ENCODE measurements around the gene IKZF3. TPM values are rescaled to one million over a fixed set of nuclear protein-coding genes. Genes with fewer than 3 reads are reported as not detected.

Gene IKZF3
- total RNA-seq, 4 donors from 2014 or later = 0.89 to 1.8 (median 0.97) TPM

DNA sequence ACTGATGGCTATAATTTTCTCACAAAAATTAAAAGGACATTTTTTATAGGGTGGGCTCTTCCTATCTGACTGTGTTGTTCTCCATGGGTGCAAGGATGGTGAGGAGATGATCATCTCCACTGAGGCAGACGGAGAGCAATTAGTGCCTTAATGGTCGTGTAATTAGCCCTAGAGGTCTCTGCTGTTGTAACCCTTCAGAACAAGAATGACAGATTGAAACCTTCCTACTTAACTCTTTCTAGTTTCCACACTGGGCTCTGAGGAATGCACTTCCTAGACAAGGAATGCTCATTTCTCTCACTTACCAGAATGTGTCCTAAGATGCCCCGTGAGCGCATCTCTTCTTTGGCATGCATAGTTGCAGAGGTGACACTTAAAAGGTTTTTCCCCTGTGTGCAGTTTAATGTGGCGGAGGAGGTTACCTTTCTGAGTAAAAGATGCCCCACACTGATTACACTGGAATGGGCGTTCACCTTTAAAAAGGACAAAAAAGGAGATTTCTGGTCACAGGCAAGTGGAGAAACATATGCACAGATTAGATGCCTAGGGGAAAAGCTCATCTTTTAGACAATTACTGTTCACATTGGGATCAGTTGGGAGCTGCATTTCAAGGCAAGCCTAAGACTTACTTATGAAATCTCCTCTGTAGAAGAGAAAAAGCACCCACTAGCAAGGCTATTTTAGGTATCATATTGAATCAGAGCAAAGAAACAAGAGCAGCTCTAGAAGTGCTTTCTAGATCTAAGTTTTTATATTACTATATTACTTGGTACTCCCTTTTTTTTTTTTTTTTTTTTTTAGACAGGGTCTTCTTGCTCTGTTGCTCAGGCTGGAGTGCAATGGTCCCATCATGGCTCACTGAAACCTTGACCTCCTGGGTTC, 72.8 kb downstream of the IKZF3 start:
- WGBS, 2 donors = 53 to 64% methylated on average over 6 of the region's 6 CpGs
- no peak overlapping the region for H3K4me3 ChIP-seq (ENCODE audit: low read depth, poor library complexity, severe bottlenecking)
- intact Hi-C loops (cut with DNase I; ENCODE audit: low total_unique reads) = no loop called here
- DNase-seq (ENCODE audit: low spot score in 2 of 2) = no peak
- no peak for TF ChIP-seq POLR2A (IDR thresholded peaks at IDR 0.05)
- TF ChIP-seq, protein P1, sequence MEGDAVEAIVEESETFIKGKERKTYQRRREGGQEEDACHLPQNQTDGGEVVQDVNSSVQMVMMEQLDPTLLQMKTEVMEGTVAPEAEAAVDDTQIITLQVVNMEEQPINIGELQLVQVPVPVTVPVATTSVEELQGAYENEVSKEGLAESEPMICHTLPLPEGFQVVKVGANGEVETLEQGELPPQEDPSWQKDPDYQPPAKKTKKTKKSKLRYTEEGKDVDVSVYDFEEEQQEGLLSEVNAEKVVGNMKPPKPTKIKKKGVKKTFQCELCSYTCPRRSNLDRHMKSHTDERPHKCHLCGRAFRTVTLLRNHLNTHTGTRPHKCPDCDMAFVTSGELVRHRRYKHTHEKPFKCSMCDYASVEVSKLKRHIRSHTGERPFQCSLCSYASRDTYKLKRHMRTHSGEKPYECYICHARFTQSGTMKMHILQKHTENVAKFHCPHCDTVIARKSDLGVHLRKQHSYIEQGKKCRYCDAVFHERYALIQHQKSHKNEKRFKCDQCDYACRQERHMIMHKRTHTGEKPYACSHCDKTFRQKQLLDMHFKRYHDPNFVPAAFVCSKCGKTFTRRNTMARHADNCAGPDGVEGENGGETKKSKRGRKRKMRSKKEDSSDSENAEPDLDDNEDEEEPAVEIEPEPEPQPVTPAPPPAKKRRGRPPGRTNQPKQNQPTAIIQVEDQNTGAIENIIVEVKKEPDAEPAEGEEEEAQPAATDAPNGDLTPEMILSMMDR (IDR thresholded peaks at IDR 0.05) = no peak

DNA sequence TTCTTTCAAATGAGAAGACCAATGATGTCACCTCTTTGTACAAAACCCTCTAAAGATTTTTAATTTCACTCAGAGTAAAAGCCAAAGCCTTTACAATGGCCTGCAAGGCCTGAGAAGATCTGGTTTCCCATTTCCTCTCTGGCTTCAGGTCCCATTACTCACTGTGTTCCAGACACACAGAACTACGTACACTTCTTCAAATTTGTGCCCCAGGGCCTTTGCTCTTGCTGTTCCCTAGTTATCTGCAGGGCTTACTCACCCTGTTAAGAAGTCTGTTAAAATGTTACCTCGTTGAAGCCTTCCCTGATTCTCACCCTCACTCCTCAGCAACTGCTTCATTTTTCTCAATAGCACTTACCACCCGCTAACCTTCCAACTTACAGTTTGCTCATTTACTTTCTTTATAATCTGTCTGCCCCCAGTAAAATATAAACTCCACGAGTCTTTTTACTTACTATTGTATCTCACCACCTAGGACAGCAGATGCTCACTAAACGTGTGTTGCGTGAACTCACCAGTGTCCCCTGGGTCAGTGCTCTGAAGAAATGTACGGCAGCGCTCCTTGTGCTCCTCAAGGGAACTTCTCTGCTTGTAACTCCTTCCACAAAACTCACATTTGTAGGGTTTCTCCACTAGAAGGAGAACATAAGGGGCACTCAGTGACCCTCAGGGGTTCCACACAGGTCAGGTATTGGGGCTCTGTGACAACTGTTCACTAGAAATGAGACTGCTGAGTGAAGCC, 76.2 kb downstream of the IKZF3 start:
- no peak for DNase-seq (ENCODE audit: low spot score in 2 of 2)
- no peak for TF ChIP-seq POLR2A (IDR thresholded peaks at IDR 0.05)
- TF ChIP-seq, protein P1 (IDR thresholded peaks at IDR 0.05) = no peak
- intact Hi-C loops (cut with DNase I; ENCODE audit: low total_unique reads) = no loop called here
- 80 to 82% methylated on average over 8 of the region's 8 CpGs for whole genome bisulfite sequencing, 2 donors
- no peak overlapping the region for H3K4me3 ChIP-seq (ENCODE audit: low read depth, poor library complexity, severe bottlenecking)

DNA sequence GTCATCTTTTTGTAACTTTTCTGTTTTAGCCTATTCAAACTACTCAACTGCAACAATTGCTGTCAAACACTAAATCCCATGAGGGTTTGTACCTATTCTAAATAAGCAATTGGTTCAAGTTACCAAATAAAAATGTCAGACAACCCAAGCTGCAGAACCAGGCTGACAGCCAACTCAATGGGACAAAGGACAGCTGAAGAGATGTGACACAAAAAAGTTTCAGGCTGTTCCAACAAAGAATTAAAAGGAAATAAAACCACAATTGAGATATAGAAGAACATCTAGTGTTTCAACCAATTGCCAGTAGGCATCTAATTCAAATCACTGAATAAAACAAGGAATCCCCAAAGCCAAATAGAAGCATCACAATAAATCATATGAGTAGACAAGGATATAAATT, 77.1 kb downstream of the IKZF3 start:
- intact Hi-C loops (cut with DNase I; ENCODE audit: low total_unique reads) = no loop called here
- no peak for DNase-seq (ENCODE audit: low spot score in 2 of 2)
- TF ChIP-seq POLR2A (IDR thresholded peaks at IDR 0.05) = no peak
- TF ChIP-seq, protein P1 (IDR thresholded peaks at IDR 0.05) = no peak
- H3K4me3 ChIP-seq (ENCODE audit: low read depth, poor library complexity, severe bottlenecking) = no peak overlapping the region

DNA sequence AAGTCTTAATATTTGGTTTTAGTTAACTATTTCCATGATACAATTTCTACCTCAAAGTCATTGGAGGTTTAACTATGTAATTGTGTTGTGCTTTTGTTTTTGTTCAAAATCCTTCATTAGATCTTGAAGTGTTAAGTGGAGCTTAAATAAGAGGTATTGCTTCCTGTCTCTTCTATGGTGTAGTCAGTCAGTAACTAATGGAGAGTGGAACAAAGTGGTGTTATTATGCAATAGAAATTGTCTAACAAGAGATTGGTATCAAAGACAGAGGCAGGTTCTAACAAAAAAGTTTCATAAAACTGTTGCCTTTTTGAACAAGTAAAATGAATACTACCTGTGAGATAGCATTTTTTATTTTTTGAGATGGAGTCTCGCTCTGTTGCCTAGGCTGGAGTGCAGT, 81.1 kb downstream of the IKZF3 start:
- H3K4me3 ChIP-seq (ENCODE audit: low read depth, poor library complexity, severe bottlenecking) = no peak overlapping the region
- TF ChIP-seq POLR2A (IDR thresholded peaks at IDR 0.05) = no peak
- TF ChIP-seq, protein P1 (IDR thresholded peaks at IDR 0.05) = no peak
- no peak for DNase-seq (ENCODE audit: low spot score in 2 of 2)
- intact Hi-C loops (cut with DNase I; ENCODE audit: low total_unique reads) = no loop called here
- 50 to 69% methylated on average over 1 of the region's 1 CpG for WGBS, 2 donors

DNA sequence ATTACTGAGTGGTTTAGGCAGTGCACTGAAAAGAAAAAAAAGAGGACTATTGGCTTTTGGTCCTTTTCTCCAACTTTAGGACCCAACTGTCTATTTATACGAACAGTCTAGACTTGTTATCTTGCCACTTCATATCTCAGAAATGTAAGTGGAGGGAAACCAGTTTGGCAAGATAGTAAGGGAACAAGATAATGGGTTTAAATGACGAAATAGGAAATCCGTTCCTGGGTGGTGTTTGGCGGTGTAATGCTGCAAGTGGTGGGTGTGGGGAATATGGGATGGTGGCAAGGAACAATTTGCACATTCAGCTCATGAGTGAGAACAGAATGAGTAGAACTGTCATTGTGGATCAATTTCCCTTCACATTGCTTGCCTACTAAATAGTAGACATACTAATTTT, 81.6 kb downstream of the IKZF3 start:
- intact Hi-C loops (cut with DNase I; ENCODE audit: low total_unique reads) = no loop called here
- DNase-seq (ENCODE audit: low spot score in 2 of 2) = no peak
- TF ChIP-seq POLR2A (IDR thresholded peaks at IDR 0.05) = no peak
- 29 to 36% methylated on average over 4 of the region's 4 CpGs for WGBS, 2 donors
- no peak overlapping the region for H3K4me3 ChIP-seq (ENCODE audit: low read depth, poor library complexity, severe bottlenecking)

DNA sequence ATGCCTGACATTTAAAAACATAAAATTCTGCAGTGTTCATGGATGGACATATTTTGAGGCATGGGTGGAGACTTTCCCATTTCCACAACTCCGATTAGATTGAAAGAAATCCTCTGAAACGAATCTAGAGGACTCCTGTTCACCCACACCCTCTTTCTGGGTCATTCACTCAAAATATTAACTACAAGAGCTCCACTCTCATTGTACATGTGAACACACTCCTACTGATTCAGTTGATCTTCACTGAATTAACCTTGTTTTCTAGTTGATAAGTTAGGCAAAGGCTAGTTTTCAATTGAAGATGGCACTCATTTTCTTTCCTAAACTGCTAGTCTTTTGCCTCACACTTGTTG, 82.3 kb downstream of the IKZF3 start:
- no peak for DNase-seq (ENCODE audit: low spot score in 2 of 2)
- H3K4me3 ChIP-seq (ENCODE audit: low read depth, poor library complexity, severe bottlenecking) = no peak overlapping the region
- TF ChIP-seq POLR2A (IDR thresholded peaks at IDR 0.05) = no peak
- TF ChIP-seq, protein P1 (IDR thresholded peaks at IDR 0.05) = no peak
- intact Hi-C loops (cut with DNase I; ENCODE audit: low total_unique reads) = no loop called here
- WGBS, 2 donors = 42 to 47% methylated on average over 2 of the region's 2 CpGs
